HG02938 (cell line): ENCODE data around the gene DAB1.

Experiments
- ATAC-seq: cut with Tn5 transposase; IDR thresholded peaks from one replicate; pipeline ENCODE4 v1.9.1; 2021; ENCODE audit warnings: mild to moderate bottlenecking, moderate library complexity; ENCODE audit not compliant: unreplicated experiment

Gene DAB1

GRCh38 chr1:57041901-57042300, 382.0 kb downstream of the DAB1 start:
- ATAC-seq: no peak

GRCh38 chr1:57040811-57041210, 383.0 kb downstream of the DAB1 start:
- no peak for ATAC-seq

GRCh38 chr1:57036641-57037579, 386.9 kb downstream of the DAB1 start:
- ATAC-seq: no peak

DNA sequence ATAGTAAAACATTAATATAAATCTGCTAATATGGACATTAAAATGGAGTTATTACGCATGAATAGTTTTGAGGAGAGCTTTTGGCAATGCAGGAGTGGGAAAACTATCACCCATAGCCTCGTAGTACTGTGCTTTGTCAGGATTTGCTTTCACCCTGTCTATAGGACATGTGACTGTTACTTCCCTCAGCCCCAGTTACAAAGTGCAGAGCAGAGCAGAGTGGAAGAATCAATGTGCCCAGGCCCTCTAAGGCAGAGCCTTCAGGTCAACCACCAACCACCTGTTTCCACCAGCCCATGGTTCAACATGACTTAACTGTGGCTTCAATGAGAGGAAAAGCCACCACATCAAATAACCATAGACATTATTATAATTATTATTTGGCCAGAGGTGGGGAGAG, 389.1 kb downstream of the DAB1 start:
- ATAC-seq: no peak

- ATAC-seq: no peak
Observed at GRCh38 chr1:57033222-57034001, 390.4 kb downstream of the DAB1 start.

GRCh38 chr1:57026624-57027354, 397.1 kb downstream of the DAB1 start:
- ATAC-seq: no peak

- ATAC-seq: no peak
Observed at GRCh38 chr1:57024855-57025254, 399.0 kb downstream of the DAB1 start.

DNA sequence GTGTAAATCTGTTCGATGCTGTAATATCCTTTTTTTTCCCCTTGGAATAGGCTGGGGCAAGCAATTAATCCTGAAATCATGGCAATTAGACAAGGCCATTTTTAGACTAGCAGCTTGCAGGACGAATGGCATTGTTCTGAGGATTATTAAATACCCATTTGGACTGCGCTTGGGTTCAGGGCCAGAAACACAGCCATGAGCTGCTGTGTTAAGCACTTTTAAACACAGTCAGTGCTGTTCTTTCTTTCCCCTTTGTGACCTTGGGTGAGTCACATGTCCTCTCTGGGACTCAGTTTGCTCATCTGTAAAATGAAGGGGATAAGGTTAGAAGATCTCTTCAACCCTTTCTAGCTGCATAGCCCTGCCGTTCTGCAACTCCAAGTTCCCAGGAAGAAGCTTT, 399.4 kb downstream of the DAB1 start:
- no peak for ATAC-seq

DNA sequence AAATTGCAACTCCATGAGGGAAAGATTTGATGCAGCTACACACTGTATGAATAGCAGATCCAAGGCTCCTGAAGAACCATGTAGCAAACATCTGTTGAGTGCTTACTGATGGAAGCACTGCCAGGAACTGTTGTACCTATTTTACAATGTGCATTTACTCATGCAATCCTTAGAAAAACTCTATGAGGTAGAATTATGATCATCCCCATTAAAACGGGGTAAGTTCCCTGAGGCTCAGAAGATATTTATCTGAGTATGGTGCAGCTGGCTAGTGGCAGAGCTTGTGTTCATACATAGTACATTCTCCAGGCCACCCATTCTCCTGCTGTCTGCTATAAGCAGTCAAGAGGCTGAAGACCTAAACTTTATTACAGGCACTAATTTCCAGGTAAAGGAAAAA, 403.6 kb downstream of the DAB1 start:
- ATAC-seq: no peak

GRCh38 chr1:57019236-57019839, 404.5 kb downstream of the DAB1 start:
- ATAC-seq: no peak

- no peak for ATAC-seq
Observed at GRCh38 chr1:57018119-57018518, 405.7 kb downstream of the DAB1 start.

- ATAC-seq: no peak
Observed at GRCh38 chr1:57017717-57018116, 406.1 kb downstream of the DAB1 start.

- no peak for ATAC-seq
Observed at GRCh38 chr1:57017200-57017599, 406.7 kb downstream of the DAB1 start.

GRCh38 chr1:57015071-57015470, 408.8 kb downstream of the DAB1 start:
- ATAC-seq: no peak

DNA sequence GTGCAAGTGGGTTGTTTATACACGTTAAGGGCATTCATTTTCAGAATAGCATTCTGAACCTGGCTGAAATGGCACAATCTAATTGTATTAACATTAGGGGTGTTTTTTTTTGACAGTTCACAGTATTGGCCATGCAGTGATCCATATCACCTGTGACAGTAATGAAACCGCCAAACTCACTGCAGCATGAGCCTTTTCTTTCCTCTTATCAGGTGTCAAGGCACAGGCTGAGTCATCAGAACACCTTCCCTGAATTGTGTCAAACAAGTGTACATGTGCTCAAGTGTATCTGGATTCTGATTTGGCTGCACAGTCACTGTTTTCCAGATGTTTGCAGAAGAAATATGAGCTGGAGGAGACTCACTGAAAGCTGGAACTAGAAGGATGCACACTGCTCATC, 410.3 kb downstream of the DAB1 start:
- no peak for ATAC-seq

GRCh38 chr1:57012315-57012714, 411.5 kb downstream of the DAB1 start:
- ATAC-seq: no peak

DNA sequence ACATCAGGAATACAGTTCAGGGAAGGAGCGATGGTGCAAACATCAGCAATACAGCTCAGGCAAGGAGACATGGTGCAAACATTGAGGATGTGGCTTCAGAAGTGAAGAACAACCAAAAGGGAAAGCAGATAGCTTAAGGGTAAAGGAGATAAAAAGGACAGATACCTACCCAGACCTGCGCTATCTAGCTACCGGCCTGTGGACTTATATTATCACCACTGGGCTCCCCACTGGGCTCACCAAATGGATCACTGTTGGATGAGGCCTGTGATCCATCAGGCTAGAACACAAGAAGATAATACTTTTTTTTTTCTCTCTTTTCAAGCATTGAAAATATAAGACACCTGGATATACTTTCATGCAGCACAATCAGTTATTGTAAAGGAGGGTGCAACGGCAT, 413.3 kb downstream of the DAB1 start:
- ATAC-seq: no peak

DNA sequence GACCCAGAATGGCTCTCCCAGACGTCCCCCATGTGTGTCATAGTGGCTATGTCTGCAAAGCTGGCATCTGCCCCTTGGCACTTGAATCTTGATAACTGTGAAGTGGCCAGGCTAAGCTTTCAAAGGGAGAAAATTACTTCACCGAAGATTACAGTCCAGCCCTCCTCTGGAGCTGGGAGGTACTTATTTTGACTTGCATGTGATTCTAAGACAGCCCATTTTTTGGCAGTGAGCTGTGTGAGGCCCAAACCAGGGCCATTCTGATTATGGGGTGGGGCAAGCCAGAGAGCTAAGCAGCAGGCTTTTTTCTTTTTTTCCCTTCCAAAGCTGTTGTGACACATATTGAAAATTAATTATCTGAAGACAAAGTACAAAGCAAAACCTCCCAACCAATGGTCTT, 415.9 kb downstream of the DAB1 start:
- no peak for ATAC-seq

DNA sequence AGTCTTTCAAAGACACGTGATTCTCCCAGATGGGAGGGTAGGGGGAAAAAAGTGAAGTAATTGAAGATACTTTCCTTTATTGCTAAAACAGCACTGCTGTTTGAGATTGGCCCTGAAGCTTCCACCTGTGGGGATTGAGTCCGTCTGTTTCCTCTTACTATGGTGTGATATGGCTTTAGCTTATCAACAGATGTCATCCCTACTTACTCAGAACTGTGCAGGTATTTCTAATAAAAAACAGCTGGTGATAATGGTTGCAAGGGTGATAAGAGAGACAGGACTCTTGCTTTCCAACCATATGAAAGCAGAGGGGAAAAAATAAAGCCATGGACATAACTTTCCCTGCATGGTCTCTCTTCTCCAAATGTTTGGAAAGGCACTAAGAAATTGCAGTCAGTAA, 416.4 kb downstream of the DAB1 start:
- no peak for ATAC-seq

DNA sequence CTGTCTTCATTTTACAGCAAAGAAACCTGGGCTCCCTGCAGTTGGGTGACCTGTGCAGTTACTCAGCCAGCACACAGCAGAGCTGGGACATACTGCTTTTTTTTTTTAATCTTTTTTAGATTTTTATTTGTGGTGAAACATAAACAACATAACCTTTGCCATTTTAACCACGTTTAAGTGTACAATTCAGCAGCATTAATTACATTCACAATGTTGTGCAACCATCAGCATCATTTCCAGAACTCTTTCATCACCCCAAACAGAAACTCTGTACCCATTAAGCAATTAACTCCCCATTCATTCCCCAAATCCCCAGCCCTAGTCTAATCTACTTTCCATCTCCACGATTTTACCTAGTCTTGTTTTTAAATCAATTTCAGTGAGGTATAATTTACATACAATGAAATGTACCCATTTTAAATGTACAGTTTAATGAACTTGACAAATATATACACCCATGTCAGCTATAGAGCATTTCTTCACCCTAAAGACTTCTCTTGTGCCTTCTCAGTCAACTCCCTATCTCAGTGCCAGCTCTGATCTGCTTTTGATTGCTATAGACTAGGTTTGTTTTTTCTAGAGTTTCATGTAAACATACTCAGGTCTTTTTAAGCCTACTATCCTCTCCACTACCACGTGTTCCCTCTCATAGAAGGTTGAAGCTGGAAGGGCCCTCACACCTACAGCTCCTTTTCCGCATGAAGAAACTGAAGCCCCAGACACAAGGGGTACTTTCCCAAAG, 420.3 kb downstream of the DAB1 start:
- ATAC-seq: no peak
